NCI-H1930 (cell line): ENCODE measurements around the gene RBFOX2.
"Not testable (repeated sequence)": the region's sequence is repeated elsewhere in the genome, so short reads cannot be mapped to it uniquely, and the experiment has no call there.

Source experiments
- DNase-seq, 2 experiments: peaks; one replicate each; lab custom pipeline; 2025; lab: John Stamatoyannopoulos, UW

Gene RBFOX2

DNA sequence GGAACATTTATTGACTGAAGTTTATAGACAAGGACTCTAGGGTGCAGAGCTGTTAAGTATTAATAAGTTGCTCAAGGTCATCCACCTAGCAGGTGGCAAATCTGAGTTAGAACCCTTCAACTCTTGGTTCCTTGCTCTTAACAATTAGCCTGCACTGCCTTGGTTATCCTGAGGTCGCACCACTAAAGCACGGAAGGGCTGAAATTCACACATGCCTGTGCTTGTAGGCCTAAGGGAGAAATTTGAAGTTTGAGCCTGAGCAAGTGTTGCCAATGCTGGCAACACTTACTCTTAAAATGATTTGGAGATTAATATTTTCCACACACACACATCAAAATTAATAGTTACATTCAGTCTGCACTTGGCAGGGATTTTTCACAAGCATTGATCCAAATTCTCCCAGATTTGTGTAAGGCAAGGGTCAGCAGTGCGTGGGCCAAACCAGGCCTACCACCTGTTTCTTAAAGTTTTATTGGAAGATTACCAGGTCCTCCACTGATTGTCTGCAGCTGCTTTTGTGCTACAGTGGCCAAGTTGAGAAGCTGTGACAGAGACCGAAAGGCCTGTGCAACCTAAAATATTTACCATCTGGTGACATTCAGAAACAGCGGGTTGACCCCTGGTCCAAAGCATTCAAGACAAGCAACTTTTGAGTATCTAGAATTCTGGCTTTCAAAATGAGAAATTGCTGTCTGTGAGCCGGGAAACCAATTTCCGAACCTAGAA is 294.7 kb downstream of the RBFOX2 start:
- DNase-seq, result no peak

DNA sequence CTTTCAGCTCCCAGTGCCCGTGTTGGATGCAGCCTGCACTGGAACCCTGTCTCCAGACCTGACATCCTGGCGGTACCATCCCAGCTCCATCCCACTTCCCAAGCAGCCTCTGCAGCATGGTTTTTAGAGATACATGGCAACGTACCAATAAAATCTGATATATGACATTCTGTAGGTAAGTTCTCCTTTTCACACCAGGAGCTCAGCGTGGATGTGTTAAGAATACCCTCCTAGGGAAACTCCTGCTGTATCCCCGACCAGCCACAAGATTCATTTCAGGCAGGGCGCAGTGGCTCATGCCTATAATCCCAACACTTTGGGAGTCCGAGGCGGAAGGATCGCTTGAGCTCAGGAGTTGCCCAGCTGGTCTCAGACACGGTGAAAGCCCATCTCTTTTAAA is 295.6 kb downstream of the RBFOX2 start:
- no peak for DNase-seq

DNA sequence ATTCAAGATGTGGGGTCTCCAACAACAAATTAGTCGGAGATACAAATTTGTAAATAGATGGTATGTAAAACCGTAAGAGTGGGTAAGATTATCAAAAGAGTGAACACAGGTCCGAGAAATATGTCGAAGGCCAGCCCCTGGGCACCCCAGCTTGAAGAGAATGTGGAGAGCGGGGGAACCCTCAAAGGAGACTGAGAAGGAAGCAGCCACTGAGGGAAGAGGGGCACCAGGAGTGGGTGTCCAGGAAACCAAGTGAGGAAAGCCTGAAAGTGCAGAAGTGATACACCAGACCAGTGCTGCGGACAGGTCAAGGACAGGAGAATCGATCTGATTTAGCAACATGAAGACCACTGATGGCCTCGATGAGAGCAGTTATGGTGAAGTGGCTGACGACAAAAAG is 296.5 kb downstream of the RBFOX2 start:
- DNase-seq, result no peak

DNA sequence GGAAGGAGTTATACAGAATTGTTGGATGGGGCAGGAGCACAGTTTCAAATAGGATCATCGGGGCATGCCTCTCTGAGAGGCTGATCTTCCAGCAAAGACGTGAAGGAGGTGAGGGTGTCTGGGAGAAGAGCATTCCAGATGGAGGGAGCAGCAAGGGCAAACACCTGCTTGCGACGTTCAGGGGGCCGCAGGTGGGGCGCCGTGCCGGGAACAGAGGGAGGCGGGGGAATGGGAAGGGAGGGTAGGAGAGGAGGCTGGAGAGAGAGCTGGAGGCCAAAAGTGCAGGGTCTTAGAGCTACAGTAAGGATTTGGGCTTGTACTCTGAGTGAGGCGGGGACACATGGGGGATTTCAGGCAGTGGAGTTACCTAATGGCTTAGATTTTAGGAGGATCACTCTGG is 297.3 kb downstream of the RBFOX2 start:
- no peak for DNase-seq

DNA sequence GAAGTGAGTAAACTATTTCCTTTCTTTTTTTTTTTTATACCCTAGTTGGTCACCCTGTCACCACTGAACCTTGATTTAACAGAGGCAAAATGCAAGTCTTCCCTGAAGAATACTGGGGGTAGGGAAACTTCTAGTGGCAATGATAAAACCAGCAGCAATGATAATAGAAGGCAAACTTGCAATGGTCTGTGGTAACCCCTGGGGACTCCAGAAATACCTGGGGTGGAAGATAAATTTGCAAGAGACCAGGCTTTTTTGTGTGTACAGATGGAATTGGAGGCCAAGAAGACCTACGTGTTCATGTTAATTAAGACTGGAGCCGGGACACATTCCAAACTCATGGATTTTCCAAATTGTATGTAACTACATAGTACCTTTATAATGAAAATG is 299.3 kb downstream of the RBFOX2 start:
- no peak for DNase-seq

DNA sequence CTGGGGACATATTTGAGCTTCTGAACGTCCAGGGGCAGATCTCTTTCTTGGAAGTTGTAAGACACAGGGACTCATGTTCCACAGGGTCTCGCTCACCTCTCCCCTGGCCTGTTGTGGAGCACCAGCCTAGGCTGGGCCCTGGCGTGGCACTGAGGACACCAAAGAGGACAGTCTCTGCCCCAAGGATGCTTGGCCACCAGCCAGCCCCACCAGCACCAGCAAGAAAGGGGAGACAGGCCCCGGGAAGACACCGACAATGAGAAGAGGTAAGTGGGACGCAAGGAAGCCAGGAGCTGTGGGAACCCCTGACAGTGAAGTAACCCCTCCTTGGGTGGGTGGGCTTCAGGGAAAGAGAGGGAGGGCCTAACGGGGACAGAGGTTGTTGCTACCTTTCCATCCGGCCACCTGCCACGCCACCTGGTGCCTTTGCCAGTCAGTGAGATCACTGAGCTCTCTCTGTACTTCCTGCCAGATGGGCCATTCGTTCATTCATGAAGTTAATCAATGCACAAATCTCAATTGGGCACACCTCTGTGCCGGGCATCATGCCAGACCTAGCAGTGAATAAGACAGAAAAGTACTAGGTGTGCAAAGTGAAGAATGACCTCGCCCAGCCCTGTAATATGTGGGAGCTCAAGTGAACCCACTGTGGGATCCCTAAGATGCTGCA is 299.9 kb downstream of the RBFOX2 start:
- DNase-seq, result no peak

DNA sequence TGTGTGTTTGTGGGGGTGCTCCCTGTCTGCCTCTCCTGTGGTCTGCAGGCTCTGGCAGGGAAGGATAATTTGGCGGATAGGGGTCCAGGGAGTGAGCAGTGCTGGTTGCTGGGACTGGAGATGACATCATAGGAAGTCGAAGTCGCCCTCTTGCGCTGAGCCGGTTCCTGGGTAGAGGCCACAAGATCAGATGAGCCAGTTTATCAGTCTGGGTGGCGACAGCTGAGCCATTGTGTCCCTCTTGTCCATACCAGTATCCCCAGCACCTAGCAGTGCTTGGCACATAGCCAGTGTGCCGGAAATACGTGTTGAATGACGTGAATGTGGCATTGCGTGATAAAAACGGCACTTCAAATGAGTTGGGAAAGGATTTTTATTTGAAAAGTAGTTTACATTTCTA is 301.2 kb downstream of the RBFOX2 start:
- no peak for DNase-seq

DNA sequence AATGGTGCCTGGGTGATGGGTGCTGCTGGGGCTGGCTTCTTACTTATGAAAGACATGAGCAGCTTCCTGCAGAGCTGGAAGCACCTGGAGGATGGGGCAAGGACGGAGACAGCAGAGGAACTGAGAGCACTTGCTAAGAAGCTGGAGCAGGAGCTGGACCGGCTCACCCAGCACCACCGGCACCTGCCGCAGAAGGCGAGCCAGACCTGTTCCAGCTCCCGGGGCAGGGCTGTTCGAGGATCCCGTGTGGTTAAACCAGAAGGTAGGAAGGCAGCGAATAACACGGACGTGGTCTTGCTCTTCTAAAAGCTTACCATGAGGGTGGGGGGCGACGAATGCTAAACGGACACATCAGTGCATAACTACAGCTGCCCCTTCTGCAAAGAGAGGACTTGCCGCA is 301.7 kb downstream of the RBFOX2 start:
- no peak for DNase-seq

DNA sequence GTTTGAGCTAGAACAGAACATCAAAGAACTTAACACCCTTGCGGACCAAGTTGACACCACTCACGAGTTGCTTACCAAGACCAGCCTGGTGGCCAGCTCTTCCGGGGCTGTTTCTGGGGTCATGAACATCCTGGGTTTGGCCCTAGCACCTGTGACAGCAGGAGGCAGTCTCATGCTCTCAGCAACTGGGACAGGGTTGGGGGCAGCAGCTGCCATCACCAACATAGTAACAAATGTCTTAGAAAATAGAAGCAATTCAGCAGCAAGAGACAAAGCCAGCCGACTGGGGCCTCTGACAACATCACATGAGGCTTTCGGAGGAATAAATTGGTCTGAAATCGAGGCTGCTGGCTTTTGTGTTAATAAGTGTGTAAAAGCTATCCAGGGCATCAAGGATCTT is 302.2 kb downstream of the RBFOX2 start:
- no peak for DNase-seq

DNA sequence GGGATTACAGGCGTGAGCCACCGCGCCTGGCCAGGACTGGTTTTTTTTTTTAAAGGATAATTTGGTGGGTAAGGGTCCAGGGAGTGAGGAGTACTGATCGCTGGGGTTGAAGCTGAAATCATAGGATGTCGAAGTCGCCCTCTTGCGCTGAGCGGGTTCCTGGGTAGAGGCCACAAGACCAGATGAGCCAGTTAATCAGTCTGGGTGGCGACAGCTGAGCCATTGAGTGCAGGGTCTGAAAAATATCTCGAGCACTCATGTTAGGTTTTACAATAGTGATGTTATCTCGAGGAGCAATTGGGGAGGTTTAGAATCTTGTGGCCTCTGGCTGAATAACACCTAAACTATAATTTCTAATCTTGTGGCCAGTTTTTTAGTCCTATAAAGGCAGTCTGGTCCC is 303.1 kb downstream of the RBFOX2 start:
- DNase-seq, result no peak

DNA sequence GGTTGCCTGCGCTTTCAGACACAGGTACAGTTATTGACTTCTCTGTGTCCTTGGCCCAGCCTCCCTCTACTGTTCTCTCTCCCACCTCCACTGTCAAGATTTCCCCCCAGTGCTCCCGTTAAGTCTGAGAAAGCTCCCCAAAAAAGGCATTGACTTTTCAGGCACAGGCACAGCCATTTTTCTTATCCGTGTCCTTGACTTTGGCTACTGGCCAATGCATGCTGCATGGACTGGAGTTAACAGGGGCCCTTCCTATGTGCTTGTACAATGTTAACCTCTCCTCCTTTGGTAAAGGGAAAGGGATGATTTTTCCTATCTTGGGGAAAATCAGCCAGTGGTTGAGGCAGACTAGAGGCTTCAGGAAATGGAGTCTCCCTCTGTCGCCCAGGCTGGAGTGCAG is 306.7 kb downstream of the RBFOX2 start:
- no peak for DNase-seq

DNA sequence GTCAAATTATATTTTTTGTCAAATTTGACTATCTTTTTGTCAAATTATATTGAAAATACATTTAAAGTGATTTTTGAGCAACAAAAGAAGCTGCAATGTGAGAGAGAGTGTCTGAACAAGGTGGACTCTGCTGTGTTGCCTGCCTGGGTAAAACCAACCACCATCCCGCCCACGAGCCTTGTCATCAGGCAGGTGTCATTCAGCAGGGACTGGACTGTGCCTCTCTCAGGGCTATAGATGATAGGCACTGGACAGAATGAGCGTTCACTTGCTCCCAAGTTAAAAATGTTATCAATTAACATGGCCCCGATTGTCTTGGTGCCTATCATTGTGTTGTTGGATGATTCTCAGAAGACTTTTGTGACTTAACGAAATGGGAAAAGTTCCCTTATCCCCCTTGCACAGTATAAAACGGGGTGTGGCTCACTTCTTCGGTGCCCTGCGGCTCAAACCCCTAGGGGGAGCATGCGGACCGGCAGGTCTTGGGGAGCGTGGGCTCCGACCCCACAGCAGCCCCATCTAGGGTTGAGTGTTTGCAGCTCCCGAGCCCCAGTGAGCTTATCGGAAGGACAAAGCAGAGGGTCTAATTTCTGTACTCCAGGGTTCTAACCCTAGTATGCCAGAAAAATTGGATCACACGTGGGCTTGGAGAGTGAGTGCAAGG is 309.3 kb downstream of the RBFOX2 start:
- DNase-seq, result no peak

DNA sequence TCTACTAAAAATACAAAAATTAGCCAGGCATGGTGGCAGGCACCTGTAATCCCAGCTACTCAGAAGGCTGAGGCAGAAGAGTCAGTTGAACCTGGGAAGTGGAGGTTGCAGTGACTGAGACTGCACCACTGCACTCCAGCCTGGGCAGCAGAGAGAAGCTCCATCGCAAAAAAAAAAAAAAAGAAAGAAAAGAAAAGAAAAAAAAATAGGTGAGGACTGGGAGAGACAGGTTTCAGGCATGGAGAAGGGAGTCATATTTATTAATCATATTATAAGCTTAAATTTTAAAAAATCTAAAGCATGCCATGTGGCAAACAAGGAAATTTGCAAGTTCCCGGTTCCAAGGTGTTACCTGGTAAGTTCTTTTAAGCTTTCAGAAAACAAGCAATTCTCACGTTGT is 311.1 kb downstream of the RBFOX2 start, which contains the start of gene APOL5:
APOL5 (plus strand) TSS at position 301 of the 400 bp plus-strand sequence; CDS start at position 301, 0 bp downstream.
- DNase-seq, result no peak

DNA sequence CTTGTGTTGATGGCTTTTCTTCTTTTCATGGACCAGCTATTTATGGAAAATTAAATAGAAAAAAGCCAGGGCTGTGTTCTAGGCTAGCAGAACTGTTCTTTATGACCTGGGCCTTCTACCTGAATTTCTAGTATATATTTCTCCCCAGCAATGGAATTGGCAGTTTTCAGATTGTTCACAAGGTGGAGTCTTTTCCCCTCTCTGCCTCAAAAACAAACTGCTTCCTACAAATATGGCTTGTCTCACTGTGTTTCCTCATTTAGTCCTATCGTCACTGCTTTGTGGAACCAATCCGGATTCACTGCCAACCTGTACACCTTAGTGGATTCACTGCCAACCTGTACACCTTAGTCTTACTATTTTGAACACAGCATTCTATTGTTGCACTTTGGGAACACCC is 316.0 kb downstream of the RBFOX2 start:
- no peak for DNase-seq

DNA sequence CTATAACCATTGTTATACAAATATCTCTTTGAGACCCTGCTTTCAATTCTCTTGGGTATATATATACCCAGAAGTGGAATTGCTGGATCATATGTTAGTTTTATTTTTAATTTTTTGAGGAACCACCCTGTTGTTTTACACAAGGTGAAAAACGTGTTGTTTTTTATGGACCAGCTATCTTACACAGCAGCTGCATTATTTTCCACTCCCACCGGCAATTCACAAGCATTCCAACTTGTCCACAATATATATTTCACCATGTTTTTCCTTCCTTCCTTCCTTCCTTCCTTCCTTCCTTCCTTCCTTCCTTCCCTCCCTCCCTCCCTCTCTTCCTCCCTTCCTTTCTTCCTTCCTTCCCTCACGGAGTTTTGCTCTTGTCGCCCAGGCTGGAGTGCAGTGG is 317.3 kb downstream of the RBFOX2 start:
- no peak for DNase-seq

DNA sequence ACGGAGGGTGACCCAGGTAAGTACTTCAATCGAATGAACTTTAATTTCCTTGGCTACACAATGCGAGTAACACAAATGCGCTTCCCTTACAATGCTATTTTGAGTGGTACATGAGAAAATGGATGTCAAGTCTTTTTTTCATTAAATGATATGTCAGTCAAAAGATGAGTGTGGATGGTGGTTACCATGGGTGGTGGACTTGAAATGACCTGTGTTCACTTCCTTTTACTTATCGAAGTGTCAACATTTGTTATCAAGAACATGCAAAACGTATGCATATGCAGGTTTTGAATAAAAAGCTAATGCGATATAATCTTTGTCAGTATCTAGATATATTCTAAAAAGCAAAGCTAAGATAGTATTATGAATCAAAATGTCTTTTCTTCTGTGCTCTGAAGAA is 319.7 kb downstream of the RBFOX2 start:
- DNase-seq, result no peak

DNA sequence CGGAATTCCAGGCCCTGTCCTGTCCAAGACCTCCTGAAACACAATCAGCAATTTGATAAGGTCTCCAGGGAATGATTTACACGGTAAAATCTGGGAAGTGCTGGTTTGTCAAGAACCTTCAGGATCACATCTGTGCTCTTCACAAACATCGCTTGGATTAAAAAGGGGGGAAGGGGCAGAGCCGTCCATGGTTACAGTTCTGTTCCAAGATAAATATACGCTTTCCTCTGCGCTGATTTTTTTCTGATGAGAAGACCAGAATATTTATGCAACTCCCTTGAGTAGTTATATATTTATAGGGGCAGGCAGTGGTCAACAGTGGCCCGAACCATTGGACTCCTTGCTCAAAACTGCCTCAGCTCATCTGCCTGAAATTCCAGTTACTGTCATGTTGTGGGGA is 320.2 kb downstream of the RBFOX2 start:
- no peak for DNase-seq

DNA sequence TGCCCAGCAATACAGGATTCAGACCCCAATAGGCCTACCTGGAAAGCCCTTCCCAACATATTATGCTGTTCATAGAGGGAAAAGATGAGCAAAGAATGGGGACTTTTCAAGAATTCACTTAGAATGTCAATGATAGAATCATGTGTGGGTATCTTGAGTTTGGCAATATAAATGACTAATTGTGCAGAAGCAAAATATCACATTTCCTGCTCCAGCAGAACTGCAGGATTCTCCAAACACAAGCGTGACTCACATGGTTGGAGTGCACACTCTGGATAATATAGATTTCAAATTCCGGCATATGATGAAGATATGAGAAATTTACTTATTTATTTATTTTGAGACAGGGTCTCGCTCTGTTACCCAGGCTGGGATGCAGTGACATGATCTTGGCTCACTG is 323.5 kb downstream of the RBFOX2 start:
- DNase-seq, result no peak

DNA sequence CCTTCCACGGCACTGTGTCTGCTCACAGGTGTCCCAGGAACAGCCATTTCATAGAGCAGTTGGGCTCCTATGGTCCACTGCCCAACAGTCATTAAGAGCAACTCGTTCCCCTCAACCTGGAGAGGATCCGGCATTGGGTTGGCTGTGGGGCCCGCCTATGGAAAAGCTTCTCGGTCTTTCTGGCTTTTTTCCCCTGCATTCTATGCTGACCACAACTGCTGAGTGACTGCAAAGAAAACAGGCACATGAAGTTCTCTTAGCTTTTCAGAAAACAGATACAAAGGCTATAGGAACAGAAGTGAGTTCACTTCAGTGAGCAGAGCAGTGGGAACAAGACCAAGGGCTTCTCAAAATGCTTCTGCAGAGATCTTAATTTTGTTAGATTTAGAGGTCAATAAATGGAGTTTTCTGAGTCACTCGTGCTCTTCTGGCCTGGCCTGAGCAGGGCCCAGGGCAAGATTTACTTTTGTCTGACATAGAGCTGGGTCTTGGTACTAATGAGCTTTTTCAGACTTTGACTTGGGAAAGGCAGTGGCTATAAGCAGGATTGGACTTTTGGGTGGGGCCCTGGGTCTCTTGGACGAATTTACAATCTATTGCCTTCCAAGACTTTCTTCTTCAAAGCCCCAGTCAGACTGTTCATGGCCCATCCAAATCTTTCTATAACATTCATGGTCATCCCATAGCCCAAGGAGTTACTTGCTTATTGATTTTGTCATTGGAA is 324.6 kb downstream of the RBFOX2 start:
- no peak for DNase-seq

DNA sequence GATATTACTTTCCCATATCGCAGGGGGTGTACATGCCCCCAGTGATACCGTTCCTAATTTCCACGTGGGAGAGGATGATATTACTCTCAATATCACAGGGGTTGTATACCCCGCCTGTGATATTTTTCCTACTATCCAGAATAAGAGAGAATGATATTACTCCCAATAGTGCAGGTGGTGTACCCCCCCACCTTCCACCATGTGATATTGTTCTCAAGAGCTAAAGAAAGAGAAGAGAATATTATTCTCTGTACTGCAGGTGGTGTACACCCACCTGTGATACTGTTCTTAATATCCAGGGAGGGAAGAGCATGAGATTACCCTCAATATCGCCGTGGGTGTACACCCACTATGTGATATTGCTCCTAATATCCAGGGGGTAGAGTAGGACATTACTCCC is 328.8 kb downstream of the RBFOX2 start:
- not testable (repeated sequence) for DNase-seq

DNA sequence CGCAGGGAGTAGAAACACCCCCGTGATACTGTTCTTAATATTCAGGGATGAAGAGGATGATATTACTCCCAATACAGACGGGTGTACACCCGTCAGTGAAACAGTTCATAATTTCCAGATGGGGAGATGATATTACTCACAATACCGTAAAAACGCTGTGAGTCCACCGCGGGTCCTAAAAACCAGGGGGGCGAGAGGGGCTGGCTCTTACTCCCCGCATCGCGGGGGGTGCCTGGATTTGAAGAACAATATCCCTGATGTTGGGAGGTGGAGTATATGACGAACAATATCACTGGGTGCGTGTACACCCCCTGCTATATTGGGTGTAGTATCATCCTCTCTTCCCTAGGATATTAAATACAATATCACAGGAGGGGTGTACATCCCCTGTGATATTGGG is 331.5 kb downstream of the RBFOX2 start:
- DNase-seq, result no peak

DNA sequence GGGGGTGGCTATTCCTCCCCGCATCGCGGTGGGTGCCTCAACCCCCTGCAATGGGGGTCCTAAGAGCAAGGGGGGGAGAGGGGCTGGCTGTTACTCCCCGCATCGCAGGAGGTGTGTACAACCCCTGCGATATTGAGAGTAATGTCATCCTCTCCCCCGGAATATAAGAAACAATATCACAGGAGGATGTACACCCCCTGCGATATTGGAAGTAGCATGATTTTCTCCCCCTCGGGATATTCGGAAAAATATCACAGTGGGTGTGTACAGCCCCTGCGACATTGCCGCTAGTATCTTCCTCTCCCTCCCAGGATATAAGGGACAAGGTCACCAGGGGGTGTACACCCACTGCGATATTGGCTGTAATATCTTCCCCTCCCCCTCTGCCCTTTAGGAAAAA is 333.4 kb downstream of the RBFOX2 start:
- DNase-seq, result no peak

DNA sequence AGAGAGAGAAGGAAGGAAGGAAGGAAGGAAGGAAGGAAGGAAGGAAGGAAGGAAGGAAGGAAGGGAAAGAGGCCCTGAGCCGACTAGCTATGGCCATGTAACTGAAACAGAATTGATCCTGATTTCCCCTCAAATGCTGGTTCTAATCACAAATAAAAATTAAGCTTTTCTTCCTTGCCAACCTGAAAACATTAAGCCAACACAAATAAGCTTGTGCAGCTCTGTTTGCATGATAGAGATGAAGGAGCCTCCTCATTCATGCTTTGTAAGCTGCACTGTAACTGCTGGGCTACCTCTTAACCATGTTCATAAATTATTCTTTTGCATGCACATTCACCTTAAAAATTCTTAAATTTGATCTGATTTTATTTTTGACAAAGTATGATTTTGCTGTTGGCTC is 338.6 kb downstream of the RBFOX2 start:
- no peak for DNase-seq
